Gastrocnemius medialis (tissue), 4 donors: ENCODE results near the gene DCP1B.

Source experiments
- POLR2A ChIP-seq, 2 donors: fragments of 450-650 bp; IDR thresholded peaks; one replicate each; pipeline ENCODE4 v1.6.1; 2017; ENCODE audit warnings: antibody characterized with exemption in 2 of 2, mild to moderate bottlenecking in 2 of 2, moderate library complexity in 2 of 2
- TF ChIP-seq, protein P1 (sequence below), 5 experiments: fragments of 450-650 bp in 3 of 5; fragments of 200-600 bp in 2 of 5; sonication (generic) in 2 of 5; IDR thresholded peaks in 4 of 5; conservative IDR thresholded peaks in 1 of 5; 1 replicate in 4 of 5; 2 replicates in 1 of 5; pipeline ENCODE4 v1.5.1; 2016 to 2019; ENCODE audit warnings: antibody characterized with exemption in 5 of 5, mild to moderate bottlenecking in 3 of 5, moderate library complexity in 3 of 5

DNA sequence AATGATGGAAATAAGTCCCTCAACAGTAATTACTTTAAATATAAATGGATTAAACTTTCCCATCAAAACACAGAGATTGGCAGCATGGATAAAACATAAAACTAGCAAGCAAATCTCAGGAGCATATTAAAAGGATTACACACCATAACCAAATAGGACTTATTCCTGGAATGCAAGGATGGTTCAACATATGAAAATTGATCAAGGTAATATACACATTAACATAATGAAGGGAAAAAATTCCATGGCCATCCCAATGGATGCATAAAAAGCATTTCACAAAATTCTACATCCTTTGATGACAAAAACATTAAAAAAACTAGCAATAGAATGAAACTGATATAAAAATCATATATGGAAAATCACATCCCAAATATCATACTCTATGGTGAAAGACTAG lies 99.4 kb downstream of the DCP1B start:
- TF ChIP-seq, protein P1, sequence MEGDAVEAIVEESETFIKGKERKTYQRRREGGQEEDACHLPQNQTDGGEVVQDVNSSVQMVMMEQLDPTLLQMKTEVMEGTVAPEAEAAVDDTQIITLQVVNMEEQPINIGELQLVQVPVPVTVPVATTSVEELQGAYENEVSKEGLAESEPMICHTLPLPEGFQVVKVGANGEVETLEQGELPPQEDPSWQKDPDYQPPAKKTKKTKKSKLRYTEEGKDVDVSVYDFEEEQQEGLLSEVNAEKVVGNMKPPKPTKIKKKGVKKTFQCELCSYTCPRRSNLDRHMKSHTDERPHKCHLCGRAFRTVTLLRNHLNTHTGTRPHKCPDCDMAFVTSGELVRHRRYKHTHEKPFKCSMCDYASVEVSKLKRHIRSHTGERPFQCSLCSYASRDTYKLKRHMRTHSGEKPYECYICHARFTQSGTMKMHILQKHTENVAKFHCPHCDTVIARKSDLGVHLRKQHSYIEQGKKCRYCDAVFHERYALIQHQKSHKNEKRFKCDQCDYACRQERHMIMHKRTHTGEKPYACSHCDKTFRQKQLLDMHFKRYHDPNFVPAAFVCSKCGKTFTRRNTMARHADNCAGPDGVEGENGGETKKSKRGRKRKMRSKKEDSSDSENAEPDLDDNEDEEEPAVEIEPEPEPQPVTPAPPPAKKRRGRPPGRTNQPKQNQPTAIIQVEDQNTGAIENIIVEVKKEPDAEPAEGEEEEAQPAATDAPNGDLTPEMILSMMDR (IDR thresholded peaks at IDR 0.05 in 4 of 5, conservative IDR thresholded peaks at IDR 0.05 in 1 of 5): no peak
- no peak for TF ChIP-seq POLR2A (IDR thresholded peaks at IDR 0.05)
